Measurements from ENCODE around the gene S100A8.

The S100A8 gene

DNA sequence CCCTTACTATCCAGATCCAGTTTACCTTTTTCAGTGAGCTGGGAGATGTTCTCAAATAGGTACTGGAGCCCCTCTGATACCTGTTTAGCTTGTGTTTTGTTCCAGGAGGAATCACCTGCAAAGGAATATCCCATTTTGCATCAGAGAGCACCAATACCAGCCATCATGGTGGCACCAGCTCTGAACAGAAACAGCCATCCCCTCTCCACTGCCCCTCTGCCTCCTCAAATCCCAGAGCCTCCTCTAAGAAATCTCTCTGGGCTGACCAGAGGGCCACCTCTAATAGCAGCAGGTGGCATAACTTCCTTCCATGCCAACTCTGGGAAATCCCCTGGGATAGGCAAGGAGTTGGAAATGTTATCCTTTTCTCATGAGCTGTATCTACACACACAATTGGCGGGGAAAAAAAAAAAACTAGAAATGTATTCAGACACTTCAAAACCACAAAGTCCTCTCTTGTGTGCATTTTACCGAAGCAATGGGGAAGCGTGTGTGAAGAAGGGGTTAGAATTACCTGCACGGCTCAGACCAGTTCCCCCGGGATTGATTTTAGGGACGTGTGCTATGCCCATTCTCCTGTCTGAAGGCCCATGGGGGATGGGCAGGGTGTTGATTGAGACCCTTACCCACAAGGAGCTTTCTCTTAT is 44.7 kb downstream of the S100A8 start:
- DNase-seq (ENCODE audit: low spot score), result no peak

DNA sequence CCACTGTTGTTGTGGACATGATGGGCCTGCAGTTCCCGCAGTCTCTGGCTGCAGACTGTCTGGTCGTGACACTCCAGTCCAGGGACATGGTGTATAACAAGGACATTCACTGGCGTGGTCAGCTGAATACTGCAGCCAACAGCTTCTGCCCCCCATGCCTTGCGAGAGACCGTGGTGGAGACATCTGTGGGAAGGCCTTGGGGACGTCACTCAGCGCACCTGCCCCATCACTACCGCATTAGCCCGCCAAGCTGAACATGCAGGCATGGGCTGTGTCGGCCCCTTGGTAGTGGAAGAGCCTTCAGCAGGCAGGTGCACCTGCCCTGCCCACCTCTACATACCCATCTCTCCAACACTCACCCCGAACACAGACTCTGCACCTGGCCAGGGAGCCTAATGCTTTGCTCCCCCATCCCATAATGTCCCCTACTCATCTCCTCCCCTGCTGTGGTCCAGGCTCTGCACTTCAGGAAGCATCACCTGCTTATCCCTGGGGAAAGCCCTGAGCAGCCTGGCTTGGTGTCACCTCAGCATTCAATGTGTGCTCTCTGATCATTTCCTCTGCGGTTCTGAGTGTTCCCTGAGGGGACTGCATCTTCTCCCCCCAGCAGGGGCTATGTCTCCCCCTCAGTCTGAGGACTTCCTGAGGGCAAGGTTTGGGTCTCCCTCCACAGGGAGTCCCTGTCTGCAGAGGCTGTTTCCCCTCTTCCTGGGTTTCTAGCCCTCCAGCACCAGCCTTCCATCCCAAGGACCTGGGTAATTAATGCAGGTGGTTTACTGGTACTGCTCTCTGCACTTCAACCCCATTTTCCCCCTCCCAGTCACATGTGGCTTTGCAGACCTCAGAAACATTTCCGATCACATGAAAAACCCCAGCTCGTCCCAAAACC is 45.4 kb downstream of the S100A8 start:
- DNase-seq (ENCODE audit: low spot score), result no peak

DNA sequence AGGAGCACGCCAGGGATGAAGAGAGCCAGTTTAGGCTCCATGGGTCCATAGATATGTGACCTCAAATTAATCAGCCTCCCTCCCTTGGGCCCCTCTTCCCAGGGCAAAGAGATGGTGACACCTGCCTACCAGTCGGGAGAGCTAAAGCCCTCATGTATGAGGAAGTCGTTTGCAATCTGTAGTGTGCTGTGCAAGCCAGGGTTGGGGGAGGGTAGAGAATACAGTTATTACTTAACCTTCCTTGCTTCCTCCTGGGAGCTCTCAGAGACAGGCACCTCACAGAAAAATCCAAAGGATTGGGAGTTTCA is 46.2 kb downstream of the S100A8 start:
- DNase-seq (ENCODE audit: low spot score), result no peak

DNA sequence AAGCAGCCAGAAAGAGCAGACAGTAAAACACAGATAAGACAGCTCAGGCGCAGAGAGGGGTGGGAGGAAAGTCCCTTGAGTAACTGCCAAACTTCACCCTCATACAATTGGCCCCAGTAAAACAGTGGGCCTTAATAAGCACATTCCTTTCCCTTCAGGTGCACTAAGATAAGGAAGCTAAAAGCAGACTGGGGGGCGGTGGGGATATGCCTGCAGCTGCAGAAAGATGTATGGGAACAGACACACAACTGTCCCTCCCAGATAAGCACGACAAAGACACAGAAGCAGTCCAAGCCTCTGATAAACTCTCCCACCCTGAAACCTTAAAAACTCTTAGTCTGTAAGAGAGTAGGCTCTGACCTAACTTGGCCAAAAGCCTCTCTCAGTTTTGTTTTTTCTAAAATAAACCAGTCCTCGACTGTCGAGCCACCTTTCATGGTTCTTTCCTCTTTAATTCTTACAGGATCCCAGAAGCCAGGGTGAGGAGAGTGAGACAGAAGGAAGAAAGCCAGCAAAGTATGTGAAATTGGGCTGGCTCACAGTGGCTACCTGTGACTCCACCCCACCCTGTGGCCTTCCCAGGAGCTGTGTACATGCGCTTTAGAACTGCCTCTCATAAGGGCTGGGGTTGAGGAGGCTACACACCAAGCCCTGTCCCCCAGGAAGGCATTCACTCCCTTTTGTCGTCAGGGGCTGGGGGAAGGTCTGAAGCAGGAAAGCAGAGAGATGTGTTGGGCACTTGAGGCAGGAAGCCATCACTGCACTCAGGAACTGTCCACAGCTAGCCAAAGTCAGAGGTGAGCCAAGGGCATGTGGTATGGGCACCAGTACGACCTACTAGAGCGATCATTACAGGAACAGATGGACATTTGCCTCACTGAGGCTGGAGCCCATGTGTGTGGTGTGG is 46.8 kb downstream of the S100A8 start:
- no peak for DNase-seq (ENCODE audit: low spot score)

- no peak for DNase-seq (ENCODE audit: low spot score)
These were observed 47.7 kb downstream of the S100A8 start for GRCh38 chr1:153343040-153343681.

GRCh38 chr1:153342178-153342577 is 48.7 kb downstream of the S100A8 start:
- no peak for DNase-seq (ENCODE audit: low spot score)

DNA sequence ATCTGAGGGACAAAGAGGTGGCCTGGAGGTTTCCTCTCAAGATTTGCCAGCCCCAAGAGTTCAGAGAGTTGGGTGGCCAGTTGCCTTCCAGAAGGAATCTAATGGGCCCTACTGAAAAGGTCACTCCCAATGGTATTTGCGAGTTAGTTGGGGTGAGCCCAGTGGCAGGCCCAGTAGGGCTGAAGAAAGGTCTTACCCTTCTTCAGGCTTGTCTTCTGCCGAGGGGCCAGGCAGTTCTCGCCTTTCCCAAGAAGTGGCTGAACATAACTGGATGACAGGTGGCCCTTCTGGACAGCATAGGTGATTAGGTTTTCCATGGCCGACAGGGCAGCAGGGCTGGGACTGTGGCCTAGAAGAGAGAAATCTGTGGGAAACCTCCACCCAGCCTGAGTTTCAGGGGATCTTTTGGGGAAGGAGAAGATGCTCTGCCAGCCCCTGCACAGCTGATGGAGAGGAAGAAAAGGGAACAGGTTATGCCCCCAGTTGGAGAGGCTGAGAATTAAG is 49.4 kb downstream of the S100A8 start:
- DNase-seq (ENCODE audit: low spot score), result no peak

DNA sequence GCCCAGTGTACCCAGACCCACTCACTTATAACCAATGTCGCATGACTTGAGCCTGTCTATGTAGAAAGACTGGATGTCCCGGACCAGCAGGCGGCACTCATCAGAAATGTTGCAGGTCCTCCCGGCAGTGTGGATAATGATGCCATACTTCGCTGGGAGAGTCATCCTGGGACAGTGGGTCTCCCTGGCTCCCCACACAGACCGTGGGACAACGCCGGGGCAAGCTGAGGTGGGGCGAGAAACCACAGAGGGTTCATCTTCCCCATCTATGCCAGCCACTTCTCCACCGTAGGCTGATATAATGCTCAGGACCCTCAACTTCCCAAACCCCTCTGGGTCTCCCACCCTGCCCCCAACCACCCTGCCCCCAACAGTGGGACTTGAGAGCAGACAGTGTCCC is 50.5 kb downstream of the S100A8 start:
- no peak for DNase-seq (ENCODE audit: low spot score)
